Right lobe of liver (tissue), 6 donors: Measurements from ENCODE around the gene UEVLD. TPM values are rescaled to one million over a fixed set of nuclear protein-coding genes. Genes with fewer than 3 reads are reported as not detected.

Source experiments
- ATAC-seq, 4 donors: fragments of 200-7000 bp; cut with Tn5 transposase; one replicate each; pipeline ENCODE4 v1.9.1; 2020; ENCODE audit warnings: mild to moderate bottlenecking in 4 of 4, moderate library complexity in 4 of 4
- DNase-seq, 3 donors: peaks; one replicate each; pipeline ENCODE4 v3.0.0-alpha.2; 2020
- H3K27ac ChIP-seq, 3 donors: fragments of 200-600 bp; one replicate each; pipeline ENCODE4 v1.8.0; 2022
- H3K27me3 ChIP-seq, 2 donors: fragments of 200-600 bp; one replicate each; pipeline ENCODE4 v1.8.0; 2022
- H3K36me3 ChIP-seq, 4 donors: fragments of 200-600 bp; sonication (generic) in 1 of 4; one replicate each; pipeline versions ENCODE4 v1.5.1 to v1.8.0; 2017 to 2022; ENCODE audit warnings: control low read depth in 1 of 4
- H3K4me1 ChIP-seq, 4 donors: fragments of 200-600 bp; sonication (generic) in 1 of 4; one replicate each; pipeline versions ENCODE4 v1.5.1 to v1.8.0; 2017 to 2022; ENCODE audit warnings: control low read depth in 1 of 4
- H3K4me3 ChIP-seq, 3 donors: fragments of 200-600 bp; one replicate each; pipeline ENCODE4 v1.8.0; 2022
- H3K9me3 ChIP-seq, 4 donors: fragments of 200-600 bp; sonication (generic) in 1 of 4; one replicate each; pipeline versions ENCODE4 v1.5.1 to v1.8.0; 2017 to 2022; ENCODE audit warnings: control low read depth in 1 of 4
- POLR2A ChIP-seq: fragments of 450-650 bp; IDR thresholded peaks from one replicate; pipeline ENCODE4 v1.6.1; 2017; ENCODE audit warnings: antibody characterized with exemption, mild to moderate bottlenecking
- WGBS: methylation state at CpG from one replicate; pipeline ENCODE4 v1.1.6; 2018; ENCODE audit warnings: low coverage, low lambda C conversion rate; ENCODE audit not compliant: insufficient coverage; ENCODE audit errors: missing lambda C conversion rate; 5-methylcytosine and 5-hydroxymethylcytosine counted together
- intact Hi-C, 2 donors: fragments of 100-400 bp; cut with DNase I; formaldehyde crosslinking; loops; one replicate each; pipeline versions ENCODE4 v1.11.2 to v1.14.1; 2022
- total RNA-seq, 6 experiments: library from RNA; depleted of rRNA in 2 of 6; stranded (reverse); fragments of >200 nt in 2 of 6; fragmentation: NEBNext Ultra II Directional in 3 of 6; extraction: Animal tissue kit (Norgen Biotek cat#: 25700) in 3 of 6; gene quantifications; one replicate each; pipeline versions ENCODE4 v1.1.0 to v1.2.4, GENCODE V29; 2016 to 2023
- TF ChIP-seq, protein P1 (sequence below), 4 donors: fragments of 200-600 bp in 3 of 4; fragments of 450-650 bp in 1 of 4; IDR thresholded peaks; one replicate each; pipeline versions ENCODE4 v1.5.1 to v1.8.0; 2016 to 2022; ENCODE audit warnings: antibody characterized with exemption in 4 of 4, mild to moderate bottlenecking in 2 of 4
- donor health status: DM: no; HTN: yes; CAD: no.
- donor health status: DM: no; HTN: no; CAD: no.
- donor health status: DM: no; HTN: no; CAD: no.
- donor health status: DM: no; HTN: yes; CAD: no.
- donor health status: DM: no; HTN: yes; CAD: no.

UEVLD gene
- total RNA-seq, 6 experiments from 2014 or later: 9.5 to 18.1 (median 9.9) TPM

DNA sequence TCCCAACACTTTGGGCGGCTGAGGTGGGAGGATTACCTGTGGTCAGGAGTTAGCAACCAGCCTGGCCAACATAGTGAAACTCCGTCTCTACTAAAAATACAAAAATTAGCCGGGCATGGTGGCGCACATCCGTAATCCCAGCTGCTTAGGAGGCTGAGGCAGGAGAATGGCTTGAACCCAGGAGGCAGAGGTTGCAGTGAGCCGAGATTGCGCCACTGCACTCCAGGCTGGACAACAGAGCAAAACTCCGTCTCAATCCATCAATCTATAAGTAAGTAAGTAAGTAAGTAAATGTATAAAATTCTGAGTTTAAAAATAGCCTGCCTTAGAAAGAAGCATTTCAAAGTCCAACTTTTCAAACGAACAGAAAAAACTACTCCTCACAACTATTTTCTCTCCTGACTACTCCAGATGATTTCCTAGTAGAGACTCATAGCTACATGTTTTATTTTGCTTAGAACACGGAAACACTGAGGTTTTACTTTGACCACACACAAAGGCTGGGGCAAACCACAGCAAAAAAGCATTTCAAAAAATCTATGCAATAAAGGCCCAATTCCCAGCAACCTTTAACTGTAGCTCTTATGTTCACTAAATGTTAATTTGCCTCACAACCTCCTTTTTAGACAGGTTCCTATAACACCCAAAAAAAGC, 29.3 kb upstream of the UEVLD start:
- Histone ChIP-seq H3K27ac (no peak overlapping the region), H3K36me3 (peaks cover 0 to 24% (median 5%) of the 10 kb centered on the region in 4 donors), H3K4me1 (peaks cover 0 to 15% (median under 1%) of the 10 kb centered on the region in 4 donors), H3K4me3 (no peak overlapping the region), H3K27me3 (no peaks in the 10 kb centered on the region), H3K9me3 (no peaks in the 10 kb centered on the region)
- DNase-seq: no peak
- intact Hi-C loops: no loop called here
- 58% methylated on average over 9 of the region's 10 CpGs for WGBS
- TF ChIP-seq, protein P1, sequence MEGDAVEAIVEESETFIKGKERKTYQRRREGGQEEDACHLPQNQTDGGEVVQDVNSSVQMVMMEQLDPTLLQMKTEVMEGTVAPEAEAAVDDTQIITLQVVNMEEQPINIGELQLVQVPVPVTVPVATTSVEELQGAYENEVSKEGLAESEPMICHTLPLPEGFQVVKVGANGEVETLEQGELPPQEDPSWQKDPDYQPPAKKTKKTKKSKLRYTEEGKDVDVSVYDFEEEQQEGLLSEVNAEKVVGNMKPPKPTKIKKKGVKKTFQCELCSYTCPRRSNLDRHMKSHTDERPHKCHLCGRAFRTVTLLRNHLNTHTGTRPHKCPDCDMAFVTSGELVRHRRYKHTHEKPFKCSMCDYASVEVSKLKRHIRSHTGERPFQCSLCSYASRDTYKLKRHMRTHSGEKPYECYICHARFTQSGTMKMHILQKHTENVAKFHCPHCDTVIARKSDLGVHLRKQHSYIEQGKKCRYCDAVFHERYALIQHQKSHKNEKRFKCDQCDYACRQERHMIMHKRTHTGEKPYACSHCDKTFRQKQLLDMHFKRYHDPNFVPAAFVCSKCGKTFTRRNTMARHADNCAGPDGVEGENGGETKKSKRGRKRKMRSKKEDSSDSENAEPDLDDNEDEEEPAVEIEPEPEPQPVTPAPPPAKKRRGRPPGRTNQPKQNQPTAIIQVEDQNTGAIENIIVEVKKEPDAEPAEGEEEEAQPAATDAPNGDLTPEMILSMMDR (IDR thresholded peaks at IDR 0.05): no peak
- no peak for TF ChIP-seq POLR2A
- ATAC-seq: no peak

DNA sequence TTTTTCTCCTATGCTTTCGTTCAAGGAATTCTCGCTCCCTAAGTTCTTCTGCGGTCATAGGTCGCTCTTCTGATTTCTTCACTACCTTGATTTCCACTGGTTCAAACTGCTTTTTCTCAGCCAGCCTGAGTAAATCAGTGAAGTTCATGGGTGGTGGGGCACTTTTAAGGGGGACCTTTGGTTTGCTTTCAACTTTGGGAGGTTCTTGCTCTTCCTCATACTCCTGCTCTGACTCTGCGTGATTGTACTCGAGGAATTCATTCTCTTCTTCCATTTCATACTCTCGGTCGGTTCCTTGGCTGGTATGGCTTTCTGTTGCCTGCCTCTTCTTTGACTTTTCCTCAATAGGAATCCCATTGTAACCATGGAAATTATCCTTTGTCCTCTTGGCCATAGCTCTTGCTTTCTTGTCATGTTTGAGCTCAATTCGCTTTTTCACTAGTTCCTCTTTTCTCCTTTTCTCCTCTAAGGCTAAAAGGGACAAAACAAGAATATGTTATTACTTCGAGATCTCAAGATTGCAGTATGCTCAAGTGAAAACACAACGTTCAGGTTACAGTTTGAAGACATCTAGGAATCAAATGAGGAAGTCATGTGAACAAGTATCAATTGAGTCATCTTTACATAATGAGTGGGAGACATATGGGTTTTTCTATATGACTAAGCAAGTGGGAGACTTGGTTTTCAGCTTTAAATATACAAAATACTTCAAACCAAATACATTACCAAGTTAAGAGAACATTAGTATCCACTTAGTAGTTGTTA, 27.3 kb upstream of the UEVLD start:
- no peaks in the 10 kb centered on the region for H3K27me3 ChIP-seq
- WGBS: 81% methylated on average over 11 of the region's 11 CpGs
- no peak overlapping the region for H3K27ac ChIP-seq
- H3K4me1 ChIP-seq: peaks cover 0 to 15% (median under 1%) of the 10 kb centered on the region in 4 donors
- H3K36me3 ChIP-seq: peaks cover 0 to 42% (median 8%) of the 10 kb centered on the region in 4 donors
- no peak for ATAC-seq
- intact Hi-C loops: no loop called here
- H3K9me3 ChIP-seq: no peaks in the 10 kb centered on the region
- no peak for DNase-seq
- H3K4me3 ChIP-seq: no peak overlapping the region
- TF ChIP-seq, protein P1 (IDR thresholded peaks at IDR 0.05): no peak
- no peak for TF ChIP-seq POLR2A

DNA sequence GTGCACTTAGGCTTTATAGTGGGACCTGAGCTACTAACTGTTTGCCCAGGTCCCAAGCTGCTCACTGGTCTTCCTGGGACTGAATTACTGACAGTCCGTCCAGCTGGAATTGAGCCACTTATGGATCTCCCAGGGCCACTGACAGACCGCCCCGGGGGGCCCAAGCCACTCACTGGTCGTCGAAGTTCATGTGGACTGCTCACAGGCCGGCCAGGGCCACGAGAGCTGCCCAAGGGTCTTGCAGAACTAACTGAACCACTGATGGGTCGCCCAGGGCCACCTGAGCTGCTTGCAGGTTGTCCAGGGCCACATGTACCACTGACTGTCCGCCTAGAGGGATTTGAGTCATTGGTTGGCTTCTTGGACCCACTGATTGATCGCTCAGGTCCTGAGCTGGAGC, 26.1 kb upstream of the UEVLD start:
- DNase-seq: no peak
- 60% methylated on average over 1 of the region's 10 CpGs for WGBS
- TF ChIP-seq POLR2A: no peak
- TF ChIP-seq, protein P1 (IDR thresholded peaks at IDR 0.05): no peak
- Histone ChIP-seq H3K4me3 (no peak overlapping the region), H3K27me3 (no peaks in the 10 kb centered on the region), H3K9me3 (no peaks in the 10 kb centered on the region), H3K4me1 (peaks cover 0 to 15% (median under 1%) of the 10 kb centered on the region in 4 donors), H3K36me3 (peaks cover 0 to 54% (median 8%) of the 10 kb centered on the region in 4 donors), H3K27ac (no peak overlapping the region)
- intact Hi-C loops: no loop called here
- peak in 1 of 4 donors; percentile 25 for ATAC-seq

DNA sequence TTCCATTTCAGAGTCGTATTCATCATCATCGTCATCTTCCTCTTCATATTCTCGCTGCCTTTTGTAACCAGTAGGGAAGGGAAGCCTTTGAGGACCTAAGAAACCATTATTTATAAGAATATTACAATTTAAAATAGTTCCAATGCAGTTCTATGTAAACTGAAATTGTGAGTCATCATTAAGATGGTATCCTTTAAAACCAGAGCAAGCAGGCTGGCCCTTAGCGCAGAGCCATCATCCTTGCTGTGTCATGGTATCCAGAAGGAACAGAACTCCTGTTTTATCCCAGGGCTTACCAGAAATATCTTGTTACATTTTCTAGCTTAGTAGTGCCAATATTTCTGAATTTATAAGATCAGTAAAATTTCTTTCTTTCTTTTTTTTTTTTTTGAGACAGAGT, 23.9 kb upstream of the UEVLD start:
- H3K27ac ChIP-seq: no peak overlapping the region
- no peaks in the 10 kb centered on the region for H3K4me1 ChIP-seq
- ATAC-seq: no peak
- peaks cover 0 to 61% (median 8%) of the 10 kb centered on the region in 4 donors for H3K36me3 ChIP-seq
- no peaks in the 10 kb centered on the region for H3K9me3 ChIP-seq
- no peak for TF ChIP-seq POLR2A
- TF ChIP-seq, protein P1 (IDR thresholded peaks at IDR 0.05): no peak
- intact Hi-C loops: no loop called here
- no peaks in the 10 kb centered on the region for H3K27me3 ChIP-seq
- no peak overlapping the region for H3K4me3 ChIP-seq
- WGBS: 92% methylated on average over 4 of the region's 4 CpGs
- no peak for DNase-seq
